CD4-positive, alpha-beta memory T cell (primary cell): ENCODE results near the gene MAF. TPM values are rescaled to one million over a fixed set of nuclear protein-coding genes. Genes with fewer than 3 reads are reported as not detected.
A peak's percentile ranks its signal among the peaks of the same experiment; 100 is the strongest.

ENCODE experiments used
- CTCF ChIA-PET: fragments of 350-600 bp; sonication (Branson Sonifier 250); formaldehyde crosslinking; loops from one replicate; lab custom pipeline; 2021; ENCODE audit warnings: inconsistent platforms; ENCODE audit not compliant: partially characterized antibody; lab: Charles Lee
- POLR2A ChIA-PET: fragments of 350-600 bp; sonication (Branson Sonifier 250); formaldehyde crosslinking; loops from one replicate; lab custom pipeline; 2021; ENCODE audit not compliant: partially characterized antibody; lab: Charles Lee
- DNase-seq, 5 donors: peaks; one replicate each; pipeline versions ENCODE4 v3.0.0 to v3.0.0-alpha.2; 2020 to 2022; ENCODE audit warnings: mixed read lengths in 1 of 5
- H3K27ac ChIP-seq: one replicate; pipeline ENCODE4 v1.7.0; 2013; ENCODE audit warnings: low read depth, low read length
- H3K27me3 ChIP-seq: 2 replicates; pipeline ENCODE4 v1.7.0; 2013; ENCODE audit warnings: mild to moderate bottlenecking, low read length, moderate library complexity; ENCODE audit not compliant: insufficient read depth
- H3K36me3 ChIP-seq: 2 replicates; pipeline ENCODE4 v1.7.0; 2013; ENCODE audit warnings: mild to moderate bottlenecking, low read length, moderate library complexity; ENCODE audit not compliant: insufficient read depth
- H3K4me1 ChIP-seq: 2 replicates; pipeline ENCODE4 v1.7.0; 2013; ENCODE audit warnings: mild to moderate bottlenecking, low read length, moderate library complexity; ENCODE audit not compliant: insufficient read depth
- H3K4me3 ChIP-seq, 2 donors: one replicate each; pipeline ENCODE4 v1.7.0; 2013; ENCODE audit warnings: low read length in 2 of 2, mild to moderate bottlenecking in 1 of 2
- H3K9me3 ChIP-seq, 2 donors: one replicate each; pipeline ENCODE4 v1.7.0; 2013; ENCODE audit warnings: low read length in 2 of 2, control low read depth in 1 of 2; ENCODE audit not compliant: control insufficient read depth in 1 of 2
- H3K27ac Mint-ChIP-seq, 7 donors: one replicate each; pipeline ENCODE4 v1.8.0; 2020 to 2021; ENCODE audit warnings: mixed read lengths in 7 of 7, mild to moderate bottlenecking in 6 of 7, inconsistent platforms in 3 of 7, moderate library complexity in 3 of 7
- H3K27me3 Mint-ChIP-seq, 2 donors: one replicate each; pipeline ENCODE4 v1.8.0; 2020 to 2021; ENCODE audit warnings: mixed read lengths in 2 of 2
- H3K36me3 Mint-ChIP-seq, 2 donors: one replicate each; pipeline ENCODE4 v1.8.0; 2020 to 2021; ENCODE audit warnings: mixed read lengths in 2 of 2, inconsistent platforms in 1 of 2, mild to moderate bottlenecking in 1 of 2
- H3K4me1 Mint-ChIP-seq, 4 donors: one replicate each; pipeline ENCODE4 v1.8.0; 2020 to 2021; ENCODE audit warnings: mixed read lengths in 4 of 4, mild to moderate bottlenecking in 1 of 4
- H3K4me3 Mint-ChIP-seq, 8 donors: one replicate each; pipeline ENCODE4 v1.8.0; 2020 to 2021; ENCODE audit warnings: mixed read lengths in 8 of 8, mild to moderate bottlenecking in 7 of 8, moderate library complexity in 6 of 8, inconsistent platforms in 3 of 8
- H3K9me3 Mint-ChIP-seq, 8 donors: one replicate each; pipeline ENCODE4 v1.8.0; 2020 to 2021; ENCODE audit warnings: mixed read lengths in 8 of 8, mild to moderate bottlenecking in 5 of 8, inconsistent platforms in 3 of 8, moderate library complexity in 1 of 8
- intact Hi-C: fragments of 100-400 bp; cut with micrococcal nuclease; formaldehyde crosslinking; loops from one replicate; pipeline ENCODE4 v1.15.1; 2023
- polyA plus RNA-seq, 2 donors: library from polyadenylated mRNA; unstranded; fragments of 300-500 nt; fragmentation: Illumina TruSeq; gene quantifications; one replicate each; pipeline ENCODE4 v1.2.3, GENCODE V29; 2021
- total RNA-seq, 2 experiments: library from RNA; stranded (reverse); gene quantifications; one replicate each; pipeline ENCODE4 v1.2.3, GENCODE V29; 2021

The MAF gene
- total and polyA plus RNA-seq, 4 experiments from 2014 or later: 1.1 to 79.4 (median 39.2) TPM

GRCh38 chr16:79587897-79588296 lies 12.6 kb downstream of the MAF start:
- Mint-ChIP-seq H3K4me1 (peaks cover 14 to 35% (median 24%) of the 10 kb centered on the region in 4 donors), H3K4me3 (peak overlapping the region in 1 of 8 donors; percentile 36), H3K36me3 (no peaks in the 10 kb centered on the region), H3K27me3 (peaks cover 5 to 6% of the 10 kb centered on the region in 2 donors), H3K9me3 (no peaks in the 10 kb centered on the region), H3K27ac (no peak overlapping the region)
- intact Hi-C loops: no loop called here
- no peaks in the 10 kb centered on the region for H3K27me3 ChIP-seq
- peaks cover 34% of the 10 kb centered on the region for H3K4me1 ChIP-seq
- H3K9me3 ChIP-seq: no peaks in the 10 kb centered on the region
- no peak overlapping the region for H3K27ac ChIP-seq
- no peaks in the 10 kb centered on the region for H3K36me3 ChIP-seq
- no peak overlapping the region for H3K4me3 ChIP-seq
- DNase-seq: no peak
- CTCF ChIA-PET: interaction anchor here (1.5 kb wide), 1 partner anchor 9 kb away, joined by 4 read pairs; no protein-coding TSS in a partner anchor
- POLR2A ChIA-PET: interaction anchor here (10.0 kb wide), 1 partner anchor 12 kb away, joined by 68 read pairs; the partner anchor contains the start of gene MAF

GRCh38 chr16:79587296-79587695 lies 13.2 kb downstream of the MAF start:
- ChIA-PET CTCF (interaction anchor here (1.5 kb wide), 1 partner anchor 8 kb away, joined by 4 read pairs; no protein-coding TSS in a partner anchor), POLR2A (interaction anchor here (10.0 kb wide), 1 partner anchor 13 kb away, joined by 68 read pairs; the partner anchor contains the start of gene MAF)
- no peak overlapping the region for H3K4me3 Mint-ChIP-seq
- no peaks in the 10 kb centered on the region for H3K36me3 ChIP-seq
- H3K27me3 ChIP-seq: no peaks in the 10 kb centered on the region
- intact Hi-C loops: no loop called here
- H3K36me3 Mint-ChIP-seq: no peaks in the 10 kb centered on the region
- H3K27ac ChIP-seq: no peak overlapping the region
- no peak for DNase-seq
- no peak overlapping the region for H3K4me3 ChIP-seq
- no peaks in the 10 kb centered on the region for H3K9me3 Mint-ChIP-seq
- no peaks in the 10 kb centered on the region for H3K9me3 ChIP-seq
- peaks cover 5 to 6% of the 10 kb centered on the region in 2 donors for H3K27me3 Mint-ChIP-seq
- peaks cover 28% of the 10 kb centered on the region for H3K4me1 ChIP-seq
- no peak overlapping the region for H3K27ac Mint-ChIP-seq
- H3K4me1 Mint-ChIP-seq: peaks cover 11 to 29% (median 20%) of the 10 kb centered on the region in 4 donors

- no peak overlapping the region for H3K27ac Mint-ChIP-seq
- no peak overlapping the region for H3K4me3 Mint-ChIP-seq
- POLR2A ChIA-PET: interaction anchor here (10.0 kb wide), 1 partner anchor 17 kb away, joined by 68 read pairs; the partner anchor contains the start of gene MAF
- H3K9me3 Mint-ChIP-seq: no peaks in the 10 kb centered on the region
- CTCF ChIA-PET: no interaction called here
- Histone ChIP-seq H3K4me3 (no peak overlapping the region), H3K4me1 (no peaks in the 10 kb centered on the region), H3K36me3 (no peaks in the 10 kb centered on the region), H3K27ac (no peak overlapping the region), H3K9me3 (no peaks in the 10 kb centered on the region), H3K27me3 (no peaks in the 10 kb centered on the region)
- no peak for DNase-seq
- no peaks in the 10 kb centered on the region for H3K4me1 Mint-ChIP-seq
- no peaks in the 10 kb centered on the region for H3K36me3 Mint-ChIP-seq
- H3K27me3 Mint-ChIP-seq: peaks cover 3 to 5% of the 10 kb centered on the region in 2 donors
- intact Hi-C loops: no loop called here
Observed at GRCh38 chr16:79582789-79583188, 17.7 kb downstream of the MAF start.

- CTCF ChIA-PET: no interaction called here
- POLR2A ChIA-PET: no interaction called here
- no peak overlapping the region for H3K27ac Mint-ChIP-seq
Observed at GRCh38 chr16:79580453-79581191, 19.9 kb downstream of the MAF start.

GRCh38 chr16:79576602-79577001 lies 23.9 kb downstream of the MAF start:
- H3K4me3 ChIP-seq: no peak overlapping the region
- H3K36me3 ChIP-seq: no peaks in the 10 kb centered on the region
- Mint-ChIP-seq H3K36me3 (no peaks in the 10 kb centered on the region), H3K27ac (no peak overlapping the region), H3K4me1 (no peaks in the 10 kb centered on the region), H3K4me3 (no peak overlapping the region), H3K9me3 (no peaks in the 10 kb centered on the region), H3K27me3 (peaks cover 5 to 8% of the 10 kb centered on the region in 2 donors)
- no peaks in the 10 kb centered on the region for H3K4me1 ChIP-seq
- POLR2A ChIA-PET: no interaction called here
- no peaks in the 10 kb centered on the region for H3K9me3 ChIP-seq
- no peaks in the 10 kb centered on the region for H3K27me3 ChIP-seq
- no peak overlapping the region for H3K27ac ChIP-seq
- DNase-seq: no peak
- intact Hi-C loops: no loop called here
- CTCF ChIA-PET: no interaction called here

More at GRCh38 chr16:79580453-79581191, 19.9 kb downstream of the MAF start:
- no peak for DNase-seq
- no peaks in the 10 kb centered on the region for H3K9me3 ChIP-seq
- H3K4me1 ChIP-seq: no peaks in the 10 kb centered on the region
- no peaks in the 10 kb centered on the region for H3K36me3 Mint-ChIP-seq
- no peaks in the 10 kb centered on the region for H3K9me3 Mint-ChIP-seq
- intact Hi-C loops: no loop called here
- no peaks in the 10 kb centered on the region for H3K27me3 ChIP-seq
- no peak overlapping the region for H3K4me3 ChIP-seq
- no peaks in the 10 kb centered on the region for H3K36me3 ChIP-seq
- no peak overlapping the region for H3K27ac ChIP-seq
- H3K27me3 Mint-ChIP-seq: peaks cover 3 to 6% of the 10 kb centered on the region in 2 donors
- H3K4me3 Mint-ChIP-seq: no peak overlapping the region
- H3K4me1 Mint-ChIP-seq: no peaks in the 10 kb centered on the region

- CTCF ChIA-PET: no interaction called here
- Histone ChIP-seq H3K36me3 (no peaks in the 10 kb centered on the region), H3K9me3 (no peaks in the 10 kb centered on the region), H3K27me3 (no peaks in the 10 kb centered on the region), H3K4me1 (no peaks in the 10 kb centered on the region), H3K27ac (no peak overlapping the region), H3K4me3 (no peak overlapping the region)
- no peak for DNase-seq
- Mint-ChIP-seq H3K27me3 (peaks cover 2 to 12% of the 10 kb centered on the region in 2 donors), H3K4me3 (no peak overlapping the region), H3K27ac (no peak overlapping the region), H3K4me1 (no peaks in the 10 kb centered on the region), H3K9me3 (no peaks in the 10 kb centered on the region), H3K36me3 (no peaks in the 10 kb centered on the region)
- intact Hi-C loops: no loop called here
- POLR2A ChIA-PET: no interaction called here
Observed at GRCh38 chr16:79573884-79574283, 26.7 kb downstream of the MAF start.

- Mint-ChIP-seq H3K4me1 (no peaks in the 10 kb centered on the region), H3K36me3 (no peaks in the 10 kb centered on the region), H3K9me3 (no peaks in the 10 kb centered on the region), H3K27ac (no peak overlapping the region), H3K4me3 (no peak overlapping the region), H3K27me3 (peaks cover 1 to 12% of the 10 kb centered on the region in 2 donors)
- ChIA-PET POLR2A (no interaction called here), CTCF (no interaction called here)
- H3K9me3 ChIP-seq: no peaks in the 10 kb centered on the region
- intact Hi-C loops: no loop called here
- no peaks in the 10 kb centered on the region for H3K27me3 ChIP-seq
- H3K36me3 ChIP-seq: no peaks in the 10 kb centered on the region
- no peak for DNase-seq
- no peak overlapping the region for H3K4me3 ChIP-seq
- no peaks in the 10 kb centered on the region for H3K4me1 ChIP-seq
- no peak overlapping the region for H3K27ac ChIP-seq
Observed at GRCh38 chr16:79573071-79573470, 27.5 kb downstream of the MAF start.
